WI38 (cell line): ENCODE data around the gene C18orf63.
"Not testable (repeated sequence)": the region's sequence is repeated elsewhere in the genome, so short reads cannot be mapped to it uniquely, and the experiment has no call there.

Experiments used
- H3K4me3 ChIP-seq: 2 replicates; pipeline ENCODE4 v1.5.1; 2011; ENCODE audit warnings: low read depth, mild to moderate bottlenecking, control low read depth, low read length
- CTCF ChIP-seq: IDR thresholded peaks from 2 replicates; pipeline ENCODE4 v1.5.1; 2012; ENCODE audit warnings: low read depth, mild to moderate bottlenecking, control low read depth, low read length

The C18orf63 gene

GRCh38 chr18:74291771-74292540 is 23.7 kb upstream of the C18orf63 start, which contains the start of gene CYB5A:
TSS of gene CYB5A (minus strand) at chr18:74291963. CDS start at chr18:74291875, 88 bp downstream.
- H3K4me3 ChIP-seq: peak within 1 kb of the TSS; percentile 90
- no peak for TF ChIP-seq CTCF

- peak overlapping the region; percentile 90 for H3K4me3 ChIP-seq
- TF ChIP-seq CTCF: no peak
Observed at GRCh38 chr18:74292541-74292858, 23.1 kb upstream of the C18orf63 start.

GRCh38 chr18:74292982-74293381 is 22.7 kb upstream of the C18orf63 start:
- not testable (repeated sequence) for H3K4me3 ChIP-seq

GRCh38 chr18:74294526-74294925 is 21.1 kb upstream of the C18orf63 start:
- no peak for TF ChIP-seq CTCF
- no peak overlapping the region for H3K4me3 ChIP-seq

- H3K4me3 ChIP-seq: no peak overlapping the region
Observed at GRCh38 chr18:74299162-74299561, 16.5 kb upstream of the C18orf63 start.

GRCh38 chr18:74299746-74300145 is 15.9 kb upstream of the C18orf63 start:
- no peak overlapping the region for H3K4me3 ChIP-seq
- no peak for TF ChIP-seq CTCF

More at GRCh38 chr18:74299162-74299561, 16.5 kb upstream of the C18orf63 start:
- TF ChIP-seq CTCF: no peak

- no peak overlapping the region for H3K4me3 ChIP-seq
- no peak for TF ChIP-seq CTCF
Observed at GRCh38 chr18:74303306-74303705, 12.3 kb upstream of the C18orf63 start.

GRCh38 chr18:74303936-74304335 is 11.7 kb upstream of the C18orf63 start:
- no peak for TF ChIP-seq CTCF
- no peak overlapping the region for H3K4me3 ChIP-seq
